ENCODE measurements around the gene E2F1.

GRCh38 chr20:33668466-33669155 lies 17.6 kb downstream of the E2F1 start:
- TF ChIP-seq, protein P1, sequence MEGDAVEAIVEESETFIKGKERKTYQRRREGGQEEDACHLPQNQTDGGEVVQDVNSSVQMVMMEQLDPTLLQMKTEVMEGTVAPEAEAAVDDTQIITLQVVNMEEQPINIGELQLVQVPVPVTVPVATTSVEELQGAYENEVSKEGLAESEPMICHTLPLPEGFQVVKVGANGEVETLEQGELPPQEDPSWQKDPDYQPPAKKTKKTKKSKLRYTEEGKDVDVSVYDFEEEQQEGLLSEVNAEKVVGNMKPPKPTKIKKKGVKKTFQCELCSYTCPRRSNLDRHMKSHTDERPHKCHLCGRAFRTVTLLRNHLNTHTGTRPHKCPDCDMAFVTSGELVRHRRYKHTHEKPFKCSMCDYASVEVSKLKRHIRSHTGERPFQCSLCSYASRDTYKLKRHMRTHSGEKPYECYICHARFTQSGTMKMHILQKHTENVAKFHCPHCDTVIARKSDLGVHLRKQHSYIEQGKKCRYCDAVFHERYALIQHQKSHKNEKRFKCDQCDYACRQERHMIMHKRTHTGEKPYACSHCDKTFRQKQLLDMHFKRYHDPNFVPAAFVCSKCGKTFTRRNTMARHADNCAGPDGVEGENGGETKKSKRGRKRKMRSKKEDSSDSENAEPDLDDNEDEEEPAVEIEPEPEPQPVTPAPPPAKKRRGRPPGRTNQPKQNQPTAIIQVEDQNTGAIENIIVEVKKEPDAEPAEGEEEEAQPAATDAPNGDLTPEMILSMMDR (IDR thresholded peaks at IDR 0.05), result no peak
- TF ChIP-seq POLR2AphosphoS5 (IDR thresholded peaks at IDR 0.05), result no peak
- TF ChIP-seq POLR2A (IDR thresholded peaks at IDR 0.05; ENCODE audit: low read depth), result no peak
- TF ChIP-seq EP300 (IDR thresholded peaks at IDR 0.05), result no peak

Data from esophagus muscularis mucosa (tissue), 4 donors.